Stimulated activated CD4-positive, alpha-beta T cell treated with anti-CD3 and anti-CD28 coated beads, Interleukin-15, amount 100 ng/mL, for 24 hours (primary cell): ENCODE data around the gene BCO2.

Experiments
- DNase-seq: peaks from one replicate; pipeline ENCODE4 v3.0.0-alpha.2; 2020

The BCO2 gene

DNA sequence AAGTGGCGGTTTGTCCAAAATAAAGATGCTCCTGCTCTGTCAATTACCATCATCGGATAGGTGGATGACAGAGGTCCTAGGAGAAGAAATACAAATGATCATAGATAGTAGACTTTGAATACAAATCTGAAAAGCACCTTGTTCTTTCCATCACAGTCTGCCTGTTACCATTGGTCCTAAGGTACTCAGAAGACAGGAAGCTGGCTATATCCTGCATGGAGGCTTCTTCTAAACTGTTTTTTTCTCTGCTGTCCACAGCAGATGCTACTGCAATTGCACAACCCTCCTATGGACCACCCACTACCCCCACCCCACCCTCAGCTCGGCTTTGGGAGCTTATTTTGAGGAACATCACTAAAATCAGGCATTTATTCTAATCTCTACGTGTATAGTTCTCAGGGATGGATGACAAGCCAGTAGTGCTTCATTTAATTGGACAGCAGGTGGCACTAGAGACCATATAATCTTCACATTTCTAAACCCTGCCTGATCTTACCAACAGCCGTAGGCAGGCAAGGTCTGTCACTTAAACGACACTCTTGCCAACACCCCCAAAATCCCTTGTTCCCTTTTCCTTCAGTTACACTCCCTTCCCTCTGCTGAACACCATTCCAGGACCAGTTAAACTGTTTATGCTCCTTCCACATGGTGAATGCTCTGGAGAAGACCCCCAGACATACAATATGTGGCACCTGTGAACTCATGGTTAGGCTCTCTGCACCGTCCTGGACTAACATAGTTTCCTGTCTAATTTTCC lies 44.3 kb downstream of the BCO2 start:
- peak; percentile 27 for DNase-seq

DNA sequence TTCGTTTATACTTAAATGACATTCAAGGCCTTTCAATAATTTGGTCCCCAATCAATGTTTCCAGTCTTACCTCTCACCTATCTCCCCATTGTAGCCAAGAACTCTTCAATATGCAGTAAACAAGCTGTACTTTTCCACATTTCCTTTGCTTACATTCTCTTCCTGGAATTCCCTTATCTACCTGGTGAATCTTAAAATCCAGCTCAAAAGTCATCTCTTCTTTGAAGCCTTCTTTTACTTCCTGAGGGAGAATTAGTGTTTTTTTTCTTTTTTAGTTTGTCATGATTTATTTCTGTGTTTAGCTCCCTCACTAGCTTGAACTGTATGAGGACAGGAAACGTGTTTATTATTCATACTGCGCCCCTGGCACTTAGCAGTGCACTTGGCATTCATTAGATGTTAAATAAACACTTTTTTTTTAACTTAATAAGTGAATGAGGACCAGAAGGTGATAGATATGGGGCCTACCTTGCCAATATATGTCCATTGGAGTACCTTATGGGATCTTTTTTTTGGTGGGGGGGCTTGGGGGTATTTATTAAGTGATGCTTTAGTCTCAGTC lies 46.0 kb downstream of the BCO2 start:
- no peak for DNase-seq

DNA sequence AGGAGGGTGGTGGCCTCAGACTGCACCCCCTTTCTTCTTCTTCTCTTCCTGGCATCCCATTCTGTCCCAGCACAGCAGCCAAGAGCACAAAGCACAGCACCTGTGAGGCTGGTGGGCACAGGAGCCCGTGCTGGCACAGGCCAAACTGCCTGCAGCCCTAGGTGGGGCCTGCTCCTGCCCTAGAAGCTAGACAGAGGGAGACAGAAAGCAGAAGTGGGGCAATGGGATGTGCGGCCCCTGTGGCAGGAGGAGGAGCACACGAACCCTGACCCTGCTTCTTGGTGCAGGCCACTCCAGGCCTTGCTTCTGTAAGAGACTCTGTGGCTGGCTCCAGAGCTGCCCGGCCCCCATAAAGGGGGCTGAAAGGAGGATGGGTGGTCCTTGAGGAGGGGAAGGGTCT lies 47.0 kb downstream of the BCO2 start:
- DNase-seq = no peak

- DNase-seq = no peak
Observed at GRCh38 chr11:112223121-112223520, 47.8 kb downstream of the BCO2 start.

DNA sequence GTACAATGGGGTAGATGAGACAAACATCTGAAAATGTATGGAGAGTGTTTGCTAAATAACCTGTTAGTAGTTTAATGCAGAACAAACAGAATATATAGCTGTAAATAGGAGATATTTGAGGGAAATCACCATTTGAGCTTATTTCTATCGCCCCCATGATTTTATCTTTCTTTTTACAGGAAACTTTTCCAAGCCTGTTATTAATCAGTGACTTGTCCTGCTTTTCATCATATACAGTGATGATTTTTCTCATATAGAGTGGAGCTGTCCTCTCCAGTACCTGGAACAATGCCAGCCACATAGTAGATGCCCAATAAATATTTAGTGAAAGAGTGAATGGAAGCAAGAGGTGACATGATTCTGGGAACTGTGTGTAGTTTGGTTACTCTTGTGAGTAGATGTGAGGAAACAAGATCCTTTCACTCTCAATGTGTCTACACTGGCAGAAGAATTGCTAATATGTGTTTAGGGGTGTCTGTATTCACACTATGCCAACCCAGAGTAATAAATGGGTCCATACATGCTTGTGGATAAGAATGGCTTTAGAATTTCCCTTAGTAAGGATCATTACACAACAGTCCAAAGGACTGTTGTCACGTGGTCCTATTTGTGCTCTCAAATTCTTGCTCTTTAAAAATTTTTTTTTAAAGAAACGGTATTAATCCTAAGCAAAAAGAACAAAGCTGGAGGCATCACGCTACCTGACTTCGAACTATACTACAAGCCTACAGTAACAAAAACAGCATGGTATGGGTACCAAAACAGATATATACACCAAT lies 48.6 kb downstream of the BCO2 start:
- DNase-seq = no peak

GRCh38 chr11:112225753-112226061 lies 50.4 kb downstream of the BCO2 start:
- no peak for DNase-seq

- DNase-seq = peak; percentile 87
Observed at GRCh38 chr11:112226062-112226830, 50.9 kb downstream of the BCO2 start, which contains the start of gene PTS. Gene PTS, plus strand, starts transcription at chr11:112226428. Its CDS starts 16 bp downstream, at chr11:112226444.

DNA sequence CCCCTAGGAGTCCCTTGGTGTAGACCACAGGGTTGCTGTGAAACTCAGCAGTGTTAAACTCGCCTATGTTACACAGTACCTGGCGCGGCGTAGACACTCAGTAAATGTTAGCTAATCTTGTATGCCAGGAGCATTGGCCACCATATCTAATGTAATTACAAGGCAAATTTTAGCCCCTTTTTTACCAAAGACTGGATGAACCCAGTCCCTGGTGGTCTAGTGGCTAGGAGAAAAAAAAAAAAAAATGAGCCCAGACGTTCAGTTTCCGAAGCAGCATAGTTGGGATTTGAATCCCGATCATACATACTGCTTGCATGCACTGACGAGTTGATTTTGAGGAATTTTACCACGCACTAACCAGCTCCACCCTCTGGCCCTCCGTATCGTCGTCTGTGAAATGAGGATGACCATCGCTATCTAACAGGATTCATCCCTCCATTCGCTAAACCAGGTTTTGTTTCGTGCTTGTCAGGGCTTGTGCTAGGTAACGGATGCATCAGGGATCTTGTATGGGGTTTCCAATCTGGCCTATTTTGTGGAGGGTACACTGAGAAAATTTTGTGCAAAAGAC lies 51.6 kb downstream of the BCO2 start:
- no peak for DNase-seq

- no peak for DNase-seq
Observed at GRCh38 chr11:112227471-112227870, 52.2 kb downstream of the BCO2 start.

DNA sequence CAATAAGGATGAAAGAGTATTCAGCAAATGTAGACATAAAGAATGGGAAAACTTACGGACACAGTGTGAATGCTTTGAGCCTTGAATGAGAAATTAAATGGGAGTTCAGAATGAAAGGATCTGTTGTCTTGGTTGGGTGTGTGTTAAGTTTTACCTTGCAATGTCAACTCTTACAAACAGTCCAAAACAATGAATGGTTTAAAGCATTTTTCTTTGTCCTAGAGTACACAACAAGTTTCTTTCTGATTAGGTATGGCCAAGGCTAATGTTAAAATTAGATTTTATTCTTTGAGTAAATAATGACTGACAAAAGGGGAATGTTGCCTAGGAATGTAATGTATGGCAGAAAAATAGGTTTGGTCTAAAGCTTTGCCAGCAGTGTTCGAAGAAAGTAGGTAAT lies 53.4 kb downstream of the BCO2 start:
- DNase-seq = no peak

DNA sequence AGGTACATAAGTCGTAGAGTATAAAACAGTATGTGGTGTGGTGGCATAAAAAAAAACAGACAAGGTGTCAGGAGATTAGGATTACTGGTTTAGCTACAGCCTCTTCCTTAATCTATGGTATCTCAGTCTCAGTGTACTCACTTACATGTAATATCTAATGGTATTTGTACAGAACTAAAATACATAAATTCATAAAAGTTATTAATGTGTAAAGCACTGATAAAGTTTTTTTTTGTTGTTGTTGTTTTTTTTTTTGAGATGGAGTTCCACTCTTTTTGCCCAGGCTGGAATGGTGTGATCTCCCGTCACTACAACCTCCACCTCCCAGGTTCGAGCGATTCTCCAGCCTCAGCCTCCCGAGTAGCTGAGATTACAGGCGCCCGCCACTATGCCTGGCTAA lies 53.8 kb downstream of the BCO2 start:
- DNase-seq = no peak

- DNase-seq = no peak
Observed at GRCh38 chr11:112229746-112230433, 54.6 kb downstream of the BCO2 start.

- DNase-seq = no peak
Observed at GRCh38 chr11:112231952-112232351, 56.6 kb downstream of the BCO2 start.

- DNase-seq = no peak
Observed at GRCh38 chr11:112235750-112236390, 60.6 kb downstream of the BCO2 start.

GRCh38 chr11:112237451-112237850 lies 62.1 kb downstream of the BCO2 start:
- no peak for DNase-seq

- DNase-seq = no peak
Observed at GRCh38 chr11:112238041-112238440, 62.7 kb downstream of the BCO2 start.

DNA sequence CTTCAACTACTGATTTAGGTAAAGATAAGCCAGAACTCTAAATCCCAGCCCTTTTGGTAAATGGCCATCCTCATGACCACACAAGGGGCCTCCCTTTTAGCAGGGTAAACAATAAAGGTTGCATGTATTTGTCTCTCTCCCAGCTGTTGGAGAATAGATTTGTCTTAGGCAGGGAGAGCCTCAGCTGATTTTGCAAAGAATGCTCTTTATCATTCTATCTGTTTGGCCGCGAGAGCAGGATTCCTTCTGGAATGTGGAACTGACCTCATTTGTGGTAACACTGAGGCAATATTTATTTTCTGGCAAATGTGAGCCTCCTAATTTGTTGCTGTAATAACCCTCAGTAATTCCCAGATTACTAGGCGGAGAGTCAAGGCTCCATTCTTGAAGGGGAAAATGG lies 66.2 kb downstream of the BCO2 start:
- no peak for DNase-seq

DNA sequence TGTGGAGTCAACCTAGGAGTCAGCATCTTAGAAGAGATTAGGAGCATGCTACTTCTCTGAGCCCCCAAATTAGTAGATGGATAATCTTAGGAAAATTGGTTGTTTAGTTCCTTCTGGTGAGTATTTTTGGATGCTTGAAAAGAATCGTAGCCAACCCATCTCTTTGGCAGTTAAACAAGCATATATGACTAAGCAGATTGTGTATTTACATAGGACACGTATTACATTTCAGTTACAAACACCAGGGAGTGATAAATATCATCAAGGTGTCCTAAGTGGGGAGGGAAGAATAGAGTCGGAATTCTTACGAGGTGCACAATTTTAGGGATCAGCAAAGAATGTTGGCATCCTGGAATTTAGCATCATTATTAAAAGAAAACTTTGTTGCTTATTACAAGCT lies 71.9 kb downstream of the BCO2 start:
- DNase-seq = no peak

- no peak for DNase-seq
Observed at GRCh38 chr11:112248201-112248600, 72.9 kb downstream of the BCO2 start.

DNA sequence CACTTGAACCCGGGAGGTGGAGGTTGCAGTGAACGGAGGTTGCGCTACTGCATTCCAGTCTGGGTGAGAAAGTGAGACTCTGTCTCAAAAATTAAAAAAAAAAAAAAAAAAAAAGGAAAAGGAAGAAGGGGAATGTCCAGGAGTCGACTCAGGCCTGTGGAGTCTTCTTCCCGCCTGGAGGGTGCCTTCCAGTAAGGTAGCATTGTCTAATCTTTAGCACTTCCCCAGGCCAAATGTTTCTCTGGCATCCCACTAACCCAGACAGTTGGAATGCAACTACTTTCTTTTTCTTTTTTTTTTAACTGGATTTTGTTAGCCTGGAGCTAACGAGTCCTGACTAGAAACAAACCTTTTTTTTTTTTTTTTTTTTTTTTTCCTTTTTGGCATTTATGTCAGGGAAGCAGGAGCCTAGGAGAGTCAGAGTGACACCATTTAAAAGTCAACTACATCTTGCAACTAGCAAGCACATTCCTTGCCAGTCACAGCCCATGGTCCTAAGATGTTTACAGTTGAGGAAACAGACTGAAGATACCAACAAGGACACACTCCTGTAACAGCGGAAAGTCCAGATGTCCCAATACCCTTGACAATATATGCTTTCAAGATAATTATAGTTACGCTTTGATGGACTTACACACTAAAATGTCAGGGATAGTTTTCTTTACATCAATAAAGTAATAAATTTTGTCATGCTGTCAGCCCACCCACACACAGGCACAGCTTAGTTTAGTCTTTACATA lies 74.7 kb downstream of the BCO2 start:
- DNase-seq = no peak

DNA sequence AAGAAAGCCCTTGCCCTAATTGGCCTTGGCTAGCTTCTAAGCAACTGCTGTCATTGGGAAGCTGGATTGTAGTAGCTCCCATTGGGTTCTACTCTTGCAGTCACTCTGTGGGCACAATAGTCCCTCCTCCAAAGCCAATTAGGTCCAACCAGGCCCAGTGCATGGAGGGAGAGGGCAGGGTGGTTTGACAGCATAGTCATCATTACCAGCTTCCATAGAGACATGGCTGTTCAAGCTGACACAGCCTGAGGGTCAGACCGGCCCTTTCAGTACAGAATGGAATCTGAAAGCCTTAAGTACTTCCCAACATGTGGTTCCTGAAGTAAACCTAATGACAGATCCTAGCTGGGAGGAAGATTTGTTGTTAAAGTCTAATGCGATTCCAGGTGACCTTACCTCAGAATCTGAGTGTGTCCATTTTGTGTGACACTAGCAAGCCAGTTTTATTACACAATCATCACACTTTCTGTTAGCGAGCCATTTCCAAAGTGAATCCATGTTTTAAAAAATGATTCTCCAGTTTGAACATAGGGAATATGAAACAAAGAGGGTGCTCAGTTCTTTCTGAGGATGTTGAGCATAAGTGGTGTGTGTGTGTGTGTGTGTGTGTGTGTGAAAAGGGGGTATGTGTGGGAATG lies 78.4 kb downstream of the BCO2 start:
- DNase-seq = no peak
